Memory B cell (primary cell): ENCODE measurements around the gene ADAM17.
"Not testable (repeated sequence)": the region's sequence is repeated elsewhere in the genome, so short reads cannot be mapped to it uniquely, and the experiment has no call there.

Experiments
- ATAC-seq: fragments of 150-1000 bp; cut with Tn5 transposase; 2 replicates; pipeline ENCODE4 v1.10.0; 2021; ENCODE audit warnings: low read depth, mild to moderate bottlenecking, moderate library complexity
- DNase-seq, 2 donors: peaks; one replicate each; pipeline ENCODE4 v3.0.0; 2022; ENCODE audit warnings: low spot score in 2 of 2
- H3K27ac Mint-ChIP-seq: one replicate; pipeline ENCODE4 v1.8.0; 2022; ENCODE audit warnings: mild to moderate bottlenecking, moderate library complexity, mixed read lengths
- H3K27me3 Mint-ChIP-seq: one replicate; pipeline ENCODE4 v1.8.0; 2022; ENCODE audit warnings: mixed read lengths
- H3K36me3 Mint-ChIP-seq: one replicate; pipeline ENCODE4 v1.8.0; 2022; ENCODE audit warnings: mild to moderate bottlenecking, mixed read lengths
- H3K4me1 Mint-ChIP-seq: one replicate; pipeline ENCODE4 v1.8.0; 2022; ENCODE audit warnings: mixed read lengths
- H3K4me3 Mint-ChIP-seq: one replicate; pipeline ENCODE4 v1.8.0; 2022; ENCODE audit warnings: mild to moderate bottlenecking, moderate library complexity, mixed read lengths
- H3K9me3 Mint-ChIP-seq: one replicate; pipeline ENCODE4 v1.8.0; 2022; ENCODE audit warnings: mixed read lengths

The ADAM17 gene

GRCh38 chr2:9524291-9524690 is 31.3 kb downstream of the ADAM17 start:
- Mint-ChIP-seq H3K9me3 (no peaks in the 10 kb centered on the region), H3K4me1 (no peaks in the 10 kb centered on the region), H3K27me3 (no peaks in the 10 kb centered on the region), H3K4me3 (no peak overlapping the region), H3K27ac (no peak overlapping the region), H3K36me3 (peaks cover 46% of the 10 kb centered on the region)
- ATAC-seq (no peak), DNase-seq (no peak)

- H3K36me3 Mint-ChIP-seq: peaks cover 37% of the 10 kb centered on the region
- DNase-seq (no peak), ATAC-seq (no peak)
- H3K4me1 Mint-ChIP-seq: no peaks in the 10 kb centered on the region
- no peaks in the 10 kb centered on the region for H3K9me3 Mint-ChIP-seq
- H3K27me3 Mint-ChIP-seq: no peaks in the 10 kb centered on the region
- no peak overlapping the region for H3K4me3 Mint-ChIP-seq
- no peak overlapping the region for H3K27ac Mint-ChIP-seq
These were observed 36.4 kb downstream of the ADAM17 start for GRCh38 chr2:9519250-9519649.

- ATAC-seq: no peak
- H3K9me3 Mint-ChIP-seq: no peaks in the 10 kb centered on the region
- H3K4me3 Mint-ChIP-seq: no peak overlapping the region
- no peaks in the 10 kb centered on the region for H3K27me3 Mint-ChIP-seq
- DNase-seq: no peak
- H3K27ac Mint-ChIP-seq: no peak overlapping the region
- H3K36me3 Mint-ChIP-seq: peaks cover 40% of the 10 kb centered on the region
- no peaks in the 10 kb centered on the region for H3K4me1 Mint-ChIP-seq
These were observed 36.9 kb downstream of the ADAM17 start for GRCh38 chr2:9518780-9519179.

- H3K27me3 Mint-ChIP-seq: no peaks in the 10 kb centered on the region
- H3K27ac Mint-ChIP-seq: no peak overlapping the region
- DNase-seq (no peak), ATAC-seq (no peak)
- no peak overlapping the region for H3K4me3 Mint-ChIP-seq
- no peaks in the 10 kb centered on the region for H3K4me1 Mint-ChIP-seq
- peaks cover 43% of the 10 kb centered on the region for H3K36me3 Mint-ChIP-seq
- no peaks in the 10 kb centered on the region for H3K9me3 Mint-ChIP-seq
These were observed 37.5 kb downstream of the ADAM17 start for GRCh38 chr2:9518163-9518562.

GRCh38 chr2:9517118-9517782 is 38.4 kb downstream of the ADAM17 start:
- DNase-seq (no peak), ATAC-seq (no peak)
- Mint-ChIP-seq H3K4me3 (no peak overlapping the region), H3K27ac (peak overlapping the region; percentile 78), H3K9me3 (no peaks in the 10 kb centered on the region), H3K36me3 (peaks cover 44% of the 10 kb centered on the region), H3K27me3 (no peaks in the 10 kb centered on the region), H3K4me1 (no peaks in the 10 kb centered on the region)

GRCh38 chr2:9513946-9514345 is 41.7 kb downstream of the ADAM17 start:
- not testable (repeated sequence) for H3K4me1 Mint-ChIP-seq, ATAC-seq, H3K9me3 Mint-ChIP-seq, H3K4me3 Mint-ChIP-seq, H3K27me3 Mint-ChIP-seq, DNase-seq
- H3K27ac Mint-ChIP-seq: peak overlapping the region; percentile 60
- H3K36me3 Mint-ChIP-seq: peaks cover 33% of the 10 kb centered on the region

GRCh38 chr2:9508931-9509330 is 46.7 kb downstream of the ADAM17 start:
- Mint-ChIP-seq H3K4me3 (no peak overlapping the region), H3K4me1 (peaks cover 6% of the 10 kb centered on the region), H3K9me3 (no peaks in the 10 kb centered on the region), H3K36me3 (peaks cover 30% of the 10 kb centered on the region), H3K27me3 (no peaks in the 10 kb centered on the region), H3K27ac (peak overlapping the region; percentile 28)
- no peak for ATAC-seq
- no peak for DNase-seq

GRCh38 chr2:9498210-9498609 is 57.4 kb downstream of the ADAM17 start:
- ATAC-seq (no peak), DNase-seq (no peak)
- Mint-ChIP-seq H3K4me3 (no peak overlapping the region), H3K27ac (peak overlapping the region; percentile 60), H3K9me3 (no peaks in the 10 kb centered on the region), H3K4me1 (peaks cover 2% of the 10 kb centered on the region), H3K27me3 (no peaks in the 10 kb centered on the region), H3K36me3 (peaks cover 41% of the 10 kb centered on the region)

- Mint-ChIP-seq H3K27me3 (no peaks in the 10 kb centered on the region), H3K27ac (peak overlapping the region; percentile 41), H3K36me3 (peaks cover 38% of the 10 kb centered on the region), H3K4me1 (peaks cover 2% of the 10 kb centered on the region), H3K9me3 (no peaks in the 10 kb centered on the region), H3K4me3 (no peak overlapping the region)
- DNase-seq (no peak), ATAC-seq (no peak)
These were observed 58.6 kb downstream of the ADAM17 start for GRCh38 chr2:9497017-9497416.

GRCh38 chr2:9494081-9494480 is 61.5 kb downstream of the ADAM17 start:
- no peak for DNase-seq
- Mint-ChIP-seq H3K9me3 (no peaks in the 10 kb centered on the region), H3K27me3 (no peaks in the 10 kb centered on the region), H3K36me3 (peaks cover 32% of the 10 kb centered on the region), H3K27ac (peak overlapping the region; percentile 75), H3K4me3 (no peak overlapping the region), H3K4me1 (peaks cover 2% of the 10 kb centered on the region)
- ATAC-seq: no peak

GRCh38 chr2:9493478-9493877 is 62.2 kb downstream of the ADAM17 start:
- Mint-ChIP-seq H3K4me1 (peaks cover 2% of the 10 kb centered on the region), H3K27me3 (no peaks in the 10 kb centered on the region), H3K36me3 (peaks cover 33% of the 10 kb centered on the region), H3K27ac (peak overlapping the region; percentile 75), H3K9me3 (no peaks in the 10 kb centered on the region), H3K4me3 (no peak overlapping the region)
- ATAC-seq (no peak), DNase-seq (no peak)

- H3K9me3 Mint-ChIP-seq: no peaks in the 10 kb centered on the region
- peak overlapping the region; percentile 75 for H3K27ac Mint-ChIP-seq
These were observed 62.7 kb downstream of the ADAM17 start for GRCh38 chr2:9492927-9493326.

GRCh38 chr2:9490789-9491188 is 64.8 kb downstream of the ADAM17 start:
- DNase-seq: no peak
- no peak overlapping the region for H3K4me3 Mint-ChIP-seq
- ATAC-seq: no peak

More at GRCh38 chr2:9492927-9493326, 62.7 kb downstream of the ADAM17 start:
- peaks cover 2% of the 10 kb centered on the region for H3K4me1 Mint-ChIP-seq
- H3K4me3 Mint-ChIP-seq: no peak overlapping the region
- no peaks in the 10 kb centered on the region for H3K27me3 Mint-ChIP-seq
- DNase-seq (no peak), ATAC-seq (no peak)
- peaks cover 35% of the 10 kb centered on the region for H3K36me3 Mint-ChIP-seq

GRCh38 chr2:9488583-9489547 is 66.8 kb downstream of the ADAM17 start:
- Mint-ChIP-seq H3K27ac (peak overlapping the region; percentile 20), H3K36me3 (peaks cover 31% of the 10 kb centered on the region), H3K27me3 (no peaks in the 10 kb centered on the region), H3K4me3 (no peak overlapping the region), H3K9me3 (no peaks in the 10 kb centered on the region), H3K4me1 (no peaks in the 10 kb centered on the region)
- ATAC-seq (no peak), DNase-seq (no peak)

More at GRCh38 chr2:9490789-9491188, 64.8 kb downstream of the ADAM17 start:
- Mint-ChIP-seq H3K27me3 (no peaks in the 10 kb centered on the region), H3K4me1 (no peaks in the 10 kb centered on the region), H3K27ac (no peak overlapping the region), H3K36me3 (peaks cover 32% of the 10 kb centered on the region), H3K9me3 (no peaks in the 10 kb centered on the region)
